Breast epithelium (tissue), 4 donors: Measurements from ENCODE around the gene RIC3. TPM values are rescaled to one million over a fixed set of nuclear protein-coding genes. Genes with fewer than 3 reads are reported as not detected.

Experiments
- DNase-seq, 2 donors: peaks; one replicate each; pipeline ENCODE4 v3.0.0-alpha.2; 2019; ENCODE audit warnings: low spot score in 2 of 2
- H3K27ac ChIP-seq, 2 donors: fragments of 200-600 bp; sonication (generic) in 1 of 2; one replicate each; pipeline ENCODE4 v1.5.1; 2016 to 2019; ENCODE audit warnings: mild to moderate bottlenecking in 1 of 2
- H3K27me3 ChIP-seq, 2 donors: fragments of 200-600 bp; sonication (generic) in 1 of 2; one replicate each; pipeline versions ENCODE4 v1.5.1 to v1.6.0; 2017 to 2019; ENCODE audit warnings: control low read depth in 1 of 2, mild to moderate bottlenecking in 1 of 2
- H3K36me3 ChIP-seq: fragments of 200-600 bp; one replicate; pipeline ENCODE4 v1.5.1; 2019
- H3K4me1 ChIP-seq, 2 donors: fragments of 200-600 bp; sonication (generic); one replicate each; pipeline ENCODE4 v1.5.1; 2016 to 2019; ENCODE audit warnings: control low read depth in 1 of 2
- H3K4me3 ChIP-seq, 3 donors: fragments of 200-600 bp; sonication (generic); 1 replicate in 2 of 3; 2 replicates in 1 of 3; pipeline ENCODE4 v1.5.1; 2016 to 2019; ENCODE audit warnings: mild to moderate bottlenecking in 3 of 3, moderate library complexity in 2 of 3
- H3K9me3 ChIP-seq, 2 donors: fragments of 200-600 bp; sonication (generic) in 1 of 2; one replicate each; pipeline ENCODE4 v1.5.1; 2016 to 2019; ENCODE audit warnings: control low read depth in 1 of 2
- POLR2A ChIP-seq: fragments of 450-650 bp; IDR thresholded peaks from one replicate; pipeline ENCODE4 v1.6.1; 2016; ENCODE audit warnings: antibody characterized with exemption, mild to moderate bottlenecking, moderate library complexity
- POLR2AphosphoS5 ChIP-seq, 3 donors: sonication (generic); formaldehyde crosslinking; IDR thresholded peaks; one replicate each; pipeline ENCODE4 v1.6.1; 2017; ENCODE audit warnings: antibody characterized with exemption in 3 of 3
- intact Hi-C: fragments of 100-400 bp; cut with DNase I; formaldehyde crosslinking; loops from one replicate; pipeline ENCODE4 v1.15.1; 2023; ENCODE audit warnings: low total_unique reads
- total RNA-seq, 3 donors: library from RNA; depleted of rRNA; stranded (reverse); fragments of >200 nt; gene quantifications; one replicate each; pipeline ENCODE4 v1.1.0, GENCODE V29; 2016
- TF ChIP-seq, protein P1 (sequence below), 3 donors: fragments of 450-650 bp; IDR thresholded peaks; one replicate each; pipeline ENCODE4 v1.5.1; 2016 to 2017; ENCODE audit warnings: antibody characterized with exemption in 3 of 3, mild to moderate bottlenecking in 3 of 3, moderate library complexity in 3 of 3

RIC3 gene
- total RNA-seq, 3 donors from 2014 or later: 4.5 to 48.0 (median 24.3) TPM

DNA sequence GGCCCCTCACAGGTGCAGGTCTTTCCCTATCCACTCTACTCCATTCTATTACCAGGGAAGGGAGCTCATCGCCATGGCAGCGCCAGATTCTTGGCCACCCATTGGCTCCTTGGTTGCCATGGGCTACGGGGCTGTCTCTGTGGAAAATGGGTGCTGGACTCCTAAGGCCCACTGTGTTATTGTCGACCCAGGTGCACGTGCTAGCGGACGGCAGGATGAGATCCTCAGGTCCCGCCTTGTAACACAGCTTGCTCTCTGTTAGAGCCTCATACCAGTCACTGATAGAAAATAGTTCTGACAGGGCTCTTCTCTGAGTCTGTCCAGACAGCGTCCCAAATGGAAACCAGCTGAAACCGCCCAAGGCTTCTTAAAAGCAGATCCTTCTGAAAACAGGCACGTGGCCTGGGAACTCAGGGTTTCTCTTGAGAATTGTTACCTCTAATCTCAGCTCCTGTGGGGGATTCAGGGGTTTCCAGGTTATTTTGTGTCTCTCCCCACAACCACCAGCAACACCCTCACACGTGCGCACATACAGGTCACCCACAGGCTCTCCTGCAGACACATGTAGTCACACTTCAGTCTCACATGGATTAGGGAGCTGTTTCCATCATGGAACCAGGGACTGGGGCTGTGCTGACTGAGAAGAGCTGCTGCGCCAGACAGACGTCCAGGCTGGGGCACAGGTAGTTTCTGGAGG is 86.3 kb downstream of the RIC3 start:
- peak overlapping the region; percentile 18 to 68 (median 67) for H3K4me3 ChIP-seq
- intact Hi-C loops: no loop called here
- no peaks in the 10 kb centered on the region for H3K27me3 ChIP-seq
- H3K27ac ChIP-seq: peak overlapping the region in 1 of 2 donors; percentile 43
- H3K9me3 ChIP-seq: no peaks in the 10 kb centered on the region
- no peaks in the 10 kb centered on the region for H3K4me1 ChIP-seq
- TF ChIP-seq POLR2AphosphoS5 (IDR thresholded peaks at IDR 0.05): no peak
- TF ChIP-seq, protein P1, sequence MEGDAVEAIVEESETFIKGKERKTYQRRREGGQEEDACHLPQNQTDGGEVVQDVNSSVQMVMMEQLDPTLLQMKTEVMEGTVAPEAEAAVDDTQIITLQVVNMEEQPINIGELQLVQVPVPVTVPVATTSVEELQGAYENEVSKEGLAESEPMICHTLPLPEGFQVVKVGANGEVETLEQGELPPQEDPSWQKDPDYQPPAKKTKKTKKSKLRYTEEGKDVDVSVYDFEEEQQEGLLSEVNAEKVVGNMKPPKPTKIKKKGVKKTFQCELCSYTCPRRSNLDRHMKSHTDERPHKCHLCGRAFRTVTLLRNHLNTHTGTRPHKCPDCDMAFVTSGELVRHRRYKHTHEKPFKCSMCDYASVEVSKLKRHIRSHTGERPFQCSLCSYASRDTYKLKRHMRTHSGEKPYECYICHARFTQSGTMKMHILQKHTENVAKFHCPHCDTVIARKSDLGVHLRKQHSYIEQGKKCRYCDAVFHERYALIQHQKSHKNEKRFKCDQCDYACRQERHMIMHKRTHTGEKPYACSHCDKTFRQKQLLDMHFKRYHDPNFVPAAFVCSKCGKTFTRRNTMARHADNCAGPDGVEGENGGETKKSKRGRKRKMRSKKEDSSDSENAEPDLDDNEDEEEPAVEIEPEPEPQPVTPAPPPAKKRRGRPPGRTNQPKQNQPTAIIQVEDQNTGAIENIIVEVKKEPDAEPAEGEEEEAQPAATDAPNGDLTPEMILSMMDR (IDR thresholded peaks at IDR 0.05): no peak
- DNase-seq: no peak
- no peaks in the 10 kb centered on the region for H3K36me3 ChIP-seq

DNA sequence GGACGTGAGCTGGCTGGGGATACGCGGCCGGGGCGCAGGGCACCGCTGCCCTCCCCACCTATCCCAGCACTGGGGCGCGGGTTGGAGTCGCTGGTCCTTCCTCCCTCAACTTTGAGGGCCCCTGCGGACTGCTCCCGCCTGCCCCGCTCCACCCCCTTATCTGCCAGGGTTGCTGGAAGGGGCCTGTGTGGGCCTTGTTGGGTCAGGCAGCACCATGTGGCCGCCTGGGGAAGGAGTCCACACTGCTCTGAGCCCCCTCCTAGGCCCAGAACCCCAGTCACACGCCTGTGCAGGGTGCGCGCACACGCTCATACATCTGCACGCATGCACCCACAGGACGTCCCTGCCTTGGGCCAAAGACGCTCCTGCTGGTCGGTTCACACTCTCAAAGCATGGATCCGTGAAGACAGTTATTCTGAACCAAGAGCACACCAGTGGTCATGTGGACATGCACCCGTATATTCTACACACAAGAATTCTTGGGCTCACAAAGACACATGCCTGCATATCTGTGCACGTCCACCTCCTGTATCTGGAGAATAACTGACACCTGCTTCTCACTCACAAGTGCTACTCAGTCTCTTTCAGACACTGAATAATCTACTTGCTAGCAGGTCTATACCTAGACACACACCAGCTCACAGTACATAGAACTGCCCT is 87.1 kb downstream of the RIC3 start:
- H3K4me3 ChIP-seq: peak overlapping the region; percentile 53 to 68 (median 67)
- H3K9me3 ChIP-seq: no peaks in the 10 kb centered on the region
- H3K36me3 ChIP-seq: no peaks in the 10 kb centered on the region
- DNase-seq: no peak
- peak overlapping the region; percentile 42 to 78 for H3K27ac ChIP-seq
- intact Hi-C loops: no loop called here
- H3K4me1 ChIP-seq: no peaks in the 10 kb centered on the region
- no peaks in the 10 kb centered on the region for H3K27me3 ChIP-seq
- no peak for TF ChIP-seq POLR2A
- no peak for TF ChIP-seq POLR2AphosphoS5 (IDR thresholded peaks at IDR 0.05)
- TF ChIP-seq, protein P1 (IDR thresholded peaks at IDR 0.05): no peak

DNA sequence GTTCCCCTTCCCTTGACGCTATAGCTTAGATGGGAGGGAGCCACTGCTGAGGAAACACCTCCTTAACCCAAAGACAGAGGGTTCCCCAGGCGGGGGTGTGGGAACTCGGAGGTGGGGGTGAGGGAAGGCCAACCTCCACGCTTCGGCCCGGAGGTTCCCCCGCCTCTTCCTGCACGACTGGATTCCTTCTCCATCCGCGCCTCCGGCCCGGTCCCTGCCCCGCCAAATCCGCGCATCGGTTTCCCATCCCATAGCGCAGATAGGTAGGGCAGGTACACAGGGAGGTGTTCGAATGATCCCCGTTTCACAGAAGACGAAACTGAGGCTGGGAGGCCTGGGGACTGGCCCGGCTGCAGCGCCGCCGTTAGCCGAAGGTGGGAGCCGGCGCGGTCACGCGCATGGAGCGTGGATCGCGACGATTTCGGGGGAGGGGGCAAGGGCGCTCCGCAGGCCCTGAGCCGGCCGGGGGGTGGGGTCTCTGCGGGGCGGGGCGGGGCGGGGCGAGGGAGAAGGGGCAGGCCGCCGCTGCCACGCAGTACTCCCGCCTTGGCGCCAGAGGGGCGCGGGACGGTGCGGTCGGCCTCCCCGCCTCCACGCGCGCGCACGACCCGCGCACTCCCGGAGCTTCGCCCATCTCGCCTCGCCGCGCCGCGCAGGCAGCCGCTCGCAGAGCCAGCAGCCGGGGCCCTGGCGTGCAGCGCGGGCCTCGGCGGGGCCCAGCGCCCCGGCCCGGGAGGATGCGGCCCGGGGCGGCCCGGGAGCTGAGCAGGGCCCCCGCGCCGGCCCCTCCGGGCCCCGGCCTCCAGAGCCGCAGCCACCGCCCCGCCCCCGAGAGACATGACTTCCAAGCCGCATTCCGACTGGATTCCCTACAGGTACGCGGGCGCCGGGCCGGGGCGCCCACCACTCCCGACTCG is 87.9 kb downstream of the RIC3 start, which contains the start of gene TUB:
Gene TUB, plus strand, starts transcription at position 538 of the 917 bp plus-strand sequence. Its CDS starts 300 bp downstream, at position 838.
- Histone ChIP-seq H3K36me3 (no peaks in the 10 kb centered on the region), H3K27me3 (no peaks in the 10 kb centered on the region), H3K27ac (peak within 1 kb of the TSS; percentile 42 to 78), H3K4me1 (no peaks in the 10 kb centered on the region), H3K4me3 (peak within 1 kb of the TSS; percentile 53 to 68 (median 67)), H3K9me3 (no peaks in the 10 kb centered on the region)
- DNase-seq: no peak
- TF ChIP-seq, protein P1 (IDR thresholded peaks at IDR 0.05): no peak
- TF ChIP-seq POLR2A (no peak), POLR2AphosphoS5 (IDR thresholded peaks at IDR 0.05) (no peak)
- intact Hi-C loops: no loop called here

DNA sequence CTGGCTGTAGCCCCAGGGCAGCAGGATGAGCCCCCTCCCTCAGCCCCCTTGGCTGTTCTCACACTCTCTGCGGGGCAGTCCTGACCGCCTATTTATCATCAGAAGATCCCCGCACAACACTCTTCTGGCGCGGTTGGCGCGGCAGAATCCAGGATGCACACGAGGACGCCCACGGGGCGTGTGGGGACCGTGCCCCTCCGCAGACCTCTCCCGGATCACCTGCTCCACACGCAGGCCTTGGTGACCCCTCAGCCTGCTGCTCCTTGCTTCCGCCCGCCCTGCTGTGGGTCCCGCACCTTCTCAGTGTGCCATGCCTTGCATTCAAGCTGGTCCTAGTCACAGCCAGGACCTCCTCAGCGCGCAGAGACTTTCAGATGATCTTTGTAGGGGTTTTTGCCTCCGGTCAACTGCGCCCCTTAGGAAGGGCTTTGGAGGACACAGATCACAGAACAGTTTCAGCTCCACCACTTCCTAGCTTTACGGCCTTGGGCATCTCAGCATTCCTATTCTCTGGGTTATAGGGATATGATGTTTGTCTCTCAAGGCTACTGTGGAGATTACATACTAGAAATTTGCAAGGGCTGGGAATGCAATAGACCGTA is 88.7 kb downstream of the RIC3 start:
- Histone ChIP-seq H3K27me3 (no peaks in the 10 kb centered on the region), H3K27ac (peak overlapping the region in 1 of 2 donors; percentile 78), H3K9me3 (no peaks in the 10 kb centered on the region), H3K36me3 (no peaks in the 10 kb centered on the region), H3K4me1 (no peaks in the 10 kb centered on the region), H3K4me3 (peak overlapping the region in 2 of 3 donors; percentile 67 to 68)
- no peak for DNase-seq
- TF ChIP-seq, protein P1 (IDR thresholded peaks at IDR 0.05): no peak
- TF ChIP-seq POLR2AphosphoS5 (IDR thresholded peaks at IDR 0.05) (no peak), POLR2A (no peak)
- intact Hi-C loops: no loop called here
